ENCODE measurements around the gene PRR12.

DNA sequence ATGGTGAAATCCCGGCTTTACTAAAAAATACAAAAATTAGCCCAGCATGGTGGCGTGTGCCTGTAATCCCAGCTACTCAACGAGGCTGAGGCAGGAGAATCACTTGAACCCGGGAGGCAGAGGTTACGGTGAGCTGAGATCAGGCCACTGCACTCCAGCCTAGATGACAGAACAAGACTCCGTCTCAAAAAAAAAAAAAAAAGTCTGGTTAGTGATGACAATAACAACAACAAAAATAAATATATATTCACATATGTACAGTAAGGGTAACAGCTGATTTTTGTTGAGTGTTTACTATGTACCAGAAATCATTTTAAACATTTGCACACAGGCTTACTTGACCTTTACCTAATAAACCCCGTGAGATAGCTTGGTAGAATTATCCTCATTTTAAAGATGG lies 26.0 kb downstream of the PRR12 start:
- no peak for TF ChIP-seq CBFA2T3 (IDR thresholded peaks at IDR 0.05)
- no peak for TF ChIP-seq BHLHE40 (IDR thresholded peaks at IDR 0.05; ENCODE audit: low read length)
- TF ChIP-seq, protein P1, sequence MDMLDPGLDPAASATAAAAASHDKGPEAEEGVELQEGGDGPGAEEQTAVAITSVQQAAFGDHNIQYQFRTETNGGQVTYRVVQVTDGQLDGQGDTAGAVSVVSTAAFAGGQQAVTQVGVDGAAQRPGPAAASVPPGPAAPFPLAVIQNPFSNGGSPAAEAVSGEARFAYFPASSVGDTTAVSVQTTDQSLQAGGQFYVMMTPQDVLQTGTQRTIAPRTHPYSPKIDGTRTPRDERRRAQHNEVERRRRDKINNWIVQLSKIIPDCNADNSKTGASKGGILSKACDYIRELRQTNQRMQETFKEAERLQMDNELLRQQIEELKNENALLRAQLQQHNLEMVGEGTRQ (CRISPR knock-in tag; IDR thresholded peaks at IDR 0.05): no peak
- TF ChIP-seq, protein P2, sequence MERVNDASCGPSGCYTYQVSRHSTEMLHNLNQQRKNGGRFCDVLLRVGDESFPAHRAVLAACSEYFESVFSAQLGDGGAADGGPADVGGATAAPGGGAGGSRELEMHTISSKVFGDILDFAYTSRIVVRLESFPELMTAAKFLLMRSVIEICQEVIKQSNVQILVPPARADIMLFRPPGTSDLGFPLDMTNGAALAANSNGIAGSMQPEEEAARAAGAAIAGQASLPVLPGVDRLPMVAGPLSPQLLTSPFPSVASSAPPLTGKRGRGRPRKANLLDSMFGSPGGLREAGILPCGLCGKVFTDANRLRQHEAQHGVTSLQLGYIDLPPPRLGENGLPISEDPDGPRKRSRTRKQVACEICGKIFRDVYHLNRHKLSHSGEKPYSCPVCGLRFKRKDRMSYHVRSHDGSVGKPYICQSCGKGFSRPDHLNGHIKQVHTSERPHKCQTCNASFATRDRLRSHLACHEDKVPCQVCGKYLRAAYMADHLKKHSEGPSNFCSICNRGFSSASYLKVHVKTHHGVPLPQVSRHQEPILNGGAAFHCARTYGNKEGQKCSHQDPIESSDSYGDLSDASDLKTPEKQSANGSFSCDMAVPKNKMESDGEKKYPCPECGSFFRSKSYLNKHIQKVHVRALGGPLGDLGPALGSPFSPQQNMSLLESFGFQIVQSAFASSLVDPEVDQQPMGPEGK (CRISPR knock-in tag; IDR thresholded peaks at IDR 0.05; ENCODE audit: borderline replicate concordance): no peak
- no peak for TF ChIP-seq EZH2 (IDR thresholded peaks at IDR 0.05; ENCODE audit: borderline replicate concordance, low read depth, low read length)
- no peak for TF ChIP-seq NR3C1 (CRISPR knock-in tag; IDR thresholded peaks at IDR 0.05)

Data from K562 (cell line).